ENCODE results near the gene URB1.

Gene URB1

DNA sequence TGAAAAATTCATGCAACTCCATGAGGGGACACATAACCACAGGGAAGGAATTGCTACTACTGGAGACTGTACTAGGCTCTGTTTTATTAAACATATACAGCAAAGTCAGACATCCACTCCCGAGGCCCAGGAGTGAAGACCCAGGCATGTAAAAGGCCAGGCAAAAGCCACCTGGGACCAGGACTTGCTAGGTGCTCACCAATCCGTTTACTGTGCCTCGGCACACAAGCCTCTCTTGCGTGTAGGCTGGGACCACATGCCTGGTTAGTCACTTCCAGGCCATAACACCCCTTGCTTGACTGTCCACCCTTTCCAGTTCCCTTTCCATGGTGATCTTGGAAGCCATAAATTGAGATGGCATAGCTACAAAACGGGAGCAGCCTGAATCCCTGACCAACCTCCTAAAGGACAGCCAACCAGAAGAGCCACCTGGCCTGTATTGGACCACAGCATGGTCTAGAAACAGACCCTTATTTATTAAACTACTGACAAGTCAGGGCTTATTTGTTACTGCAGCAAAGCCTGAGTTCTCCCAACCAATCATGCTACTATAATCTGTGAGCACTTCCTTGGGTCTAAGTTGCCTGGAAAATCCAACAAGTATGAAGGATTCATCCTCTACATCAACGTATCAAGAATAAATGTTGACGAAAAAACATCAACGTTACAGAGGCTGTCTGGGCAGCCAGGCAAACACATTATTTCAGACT is 39.7 kb downstream of the URB1 start:
- DNase-seq (ENCODE audit: low spot score in 2 of 2), result no peak
- Histone ChIP-seq H3K9me3 (no peaks in the 10 kb centered on the region), H3K4me1 (no peaks in the 10 kb centered on the region; the same call in 1 of the 2 replicates), H3K27me3 (ENCODE audit: low read depth) (no peaks in the 10 kb centered on the region), H3K36me3 (replicated peaks) (peaks cover 99% of the 10 kb centered on the region), H3K4me3 (no peak overlapping the region)
- in situ Hi-C loops (cut with MboI; ENCODE audit: low sequenced_read_pairs), result no loop called here

DNA sequence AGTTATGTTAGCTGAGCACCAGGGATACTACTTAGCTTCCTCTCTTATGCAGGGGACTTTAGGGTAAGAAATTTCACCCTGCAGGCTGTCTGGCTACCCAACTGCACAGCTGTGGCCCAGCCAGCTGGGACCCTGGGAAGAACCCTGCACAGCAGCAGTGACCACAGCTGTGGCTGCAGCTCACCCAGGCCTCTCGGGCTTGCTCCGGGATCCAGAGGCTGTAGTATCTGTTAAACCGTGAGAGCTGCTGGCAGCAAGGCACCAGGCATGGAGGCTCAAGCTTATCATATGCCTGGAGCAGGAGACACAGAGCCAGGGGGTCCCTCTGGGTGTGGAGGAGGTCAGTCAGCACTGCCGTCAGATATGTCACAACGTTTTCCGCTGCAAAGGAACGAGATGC is 40.3 kb downstream of the URB1 start:
- H3K36me3 ChIP-seq (replicated peaks), result peaks cover 100% of the 10 kb centered on the region
- DNase-seq (ENCODE audit: low spot score in 2 of 2), result no peak
- H3K27me3 ChIP-seq (ENCODE audit: low read depth), result no peaks in the 10 kb centered on the region
- in situ Hi-C loops (cut with MboI; ENCODE audit: low sequenced_read_pairs), result no loop called here
- no peaks in the 10 kb centered on the region for H3K9me3 ChIP-seq
- no peaks in the 10 kb centered on the region; the same call in 1 of the 2 replicates for H3K4me1 ChIP-seq
- H3K4me3 ChIP-seq, result no peak overlapping the region

DNA sequence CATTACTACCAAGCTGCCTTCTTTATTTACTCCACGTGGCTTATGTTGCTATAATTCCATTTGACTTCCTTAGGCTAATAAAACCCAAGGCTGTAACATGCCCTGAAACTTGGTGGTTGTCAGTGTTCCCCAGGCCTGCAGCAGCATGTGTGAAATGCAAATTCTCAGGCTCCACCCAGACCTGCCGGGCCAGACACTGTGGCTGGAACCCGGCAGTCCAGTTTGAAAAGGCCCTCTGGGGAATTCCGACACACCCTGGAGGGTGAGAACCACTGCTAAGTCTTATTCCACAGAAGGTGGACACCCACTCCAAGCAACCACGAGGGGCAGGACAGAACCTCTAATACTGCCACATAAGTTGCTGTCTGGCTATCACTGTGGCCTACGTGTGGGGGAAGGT is 41.4 kb downstream of the URB1 start:
- no peaks in the 10 kb centered on the region for H3K27me3 ChIP-seq (ENCODE audit: low read depth)
- no peaks in the 10 kb centered on the region for H3K9me3 ChIP-seq
- peaks cover 100% of the 10 kb centered on the region for H3K36me3 ChIP-seq (replicated peaks)
- H3K4me3 ChIP-seq, result no peak overlapping the region
- no peaks in the 10 kb centered on the region; the same call in 1 of the 2 replicates for H3K4me1 ChIP-seq
- no peak for DNase-seq (ENCODE audit: low spot score in 2 of 2)
- in situ Hi-C loops (cut with MboI; ENCODE audit: low sequenced_read_pairs), result no loop called here

DNA sequence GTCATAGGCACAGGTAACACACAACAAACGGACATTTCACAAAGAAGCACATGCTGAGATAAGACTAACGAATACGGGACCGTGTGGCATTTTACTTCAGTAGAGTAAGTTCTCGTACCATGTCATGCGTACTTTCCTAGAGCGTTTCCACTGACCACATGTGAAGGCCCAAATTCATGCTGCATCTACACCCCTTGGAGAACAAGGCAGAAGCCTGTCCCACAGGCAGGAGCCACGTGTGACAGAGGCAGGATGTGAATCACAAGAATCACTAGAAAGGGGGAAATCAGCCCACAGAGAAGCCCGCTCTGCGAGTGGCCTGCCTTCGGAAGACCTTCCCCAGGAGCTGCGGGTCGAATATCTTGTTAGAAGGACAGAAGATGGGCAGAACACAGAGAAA is 41.8 kb downstream of the URB1 start:
- Histone ChIP-seq H3K9me3 (no peaks in the 10 kb centered on the region), H3K27me3 (ENCODE audit: low read depth) (no peaks in the 10 kb centered on the region), H3K36me3 (replicated peaks) (peaks cover 100% of the 10 kb centered on the region), H3K4me3 (no peak overlapping the region), H3K4me1 (no peaks in the 10 kb centered on the region; the same call in 1 of the 2 replicates)
- in situ Hi-C loops (cut with MboI; ENCODE audit: low sequenced_read_pairs), result no loop called here
- no peak for DNase-seq (ENCODE audit: low spot score in 2 of 2)

DNA sequence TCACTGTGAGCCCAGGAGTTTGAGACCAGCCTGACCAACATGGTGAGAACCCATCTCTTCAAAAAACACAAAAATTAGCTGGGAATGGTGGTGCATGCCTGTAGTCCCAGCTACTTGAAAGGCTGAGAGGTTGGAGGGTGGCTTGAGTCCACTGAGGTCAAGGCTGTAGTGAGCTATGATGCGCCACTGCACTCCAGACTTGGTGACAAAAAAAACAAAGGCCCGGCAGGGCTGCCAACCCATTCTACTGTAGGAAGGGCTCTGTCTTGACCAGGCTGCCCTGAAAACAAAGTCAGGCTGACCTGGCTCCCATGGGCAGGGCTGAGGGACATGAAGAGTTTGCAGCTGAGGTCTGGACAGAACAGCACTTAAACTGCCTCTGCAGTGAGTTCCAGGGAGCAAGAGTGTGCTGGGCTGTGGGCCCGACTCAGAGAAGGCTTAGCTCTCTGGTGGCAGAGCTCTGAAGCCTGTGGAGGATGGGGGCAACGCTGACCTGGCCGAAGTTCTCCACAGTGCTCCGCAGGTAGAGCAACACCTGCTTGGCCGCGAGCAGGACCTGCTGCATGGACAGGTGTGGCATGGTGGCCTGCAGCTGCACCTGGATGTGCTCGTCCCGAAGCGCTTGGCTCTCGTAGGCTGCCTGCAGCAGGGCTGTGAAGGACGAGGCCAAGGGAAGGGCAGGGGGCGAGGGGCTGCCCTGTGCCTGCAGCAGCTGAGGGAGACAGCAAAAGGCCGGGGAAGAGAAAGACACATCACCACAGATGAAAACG is 42.4 kb downstream of the URB1 start:
- Histone ChIP-seq H3K36me3 (replicated peaks) (peaks cover 100% of the 10 kb centered on the region), H3K4me3 (no peak overlapping the region), H3K4me1 (no peaks in the 10 kb centered on the region; the same call in 1 of the 2 replicates), H3K9me3 (no peaks in the 10 kb centered on the region), H3K27me3 (ENCODE audit: low read depth) (no peaks in the 10 kb centered on the region)
- in situ Hi-C loops (cut with MboI; ENCODE audit: low sequenced_read_pairs), result no loop called here
- no peak for DNase-seq (ENCODE audit: low spot score in 2 of 2)

DNA sequence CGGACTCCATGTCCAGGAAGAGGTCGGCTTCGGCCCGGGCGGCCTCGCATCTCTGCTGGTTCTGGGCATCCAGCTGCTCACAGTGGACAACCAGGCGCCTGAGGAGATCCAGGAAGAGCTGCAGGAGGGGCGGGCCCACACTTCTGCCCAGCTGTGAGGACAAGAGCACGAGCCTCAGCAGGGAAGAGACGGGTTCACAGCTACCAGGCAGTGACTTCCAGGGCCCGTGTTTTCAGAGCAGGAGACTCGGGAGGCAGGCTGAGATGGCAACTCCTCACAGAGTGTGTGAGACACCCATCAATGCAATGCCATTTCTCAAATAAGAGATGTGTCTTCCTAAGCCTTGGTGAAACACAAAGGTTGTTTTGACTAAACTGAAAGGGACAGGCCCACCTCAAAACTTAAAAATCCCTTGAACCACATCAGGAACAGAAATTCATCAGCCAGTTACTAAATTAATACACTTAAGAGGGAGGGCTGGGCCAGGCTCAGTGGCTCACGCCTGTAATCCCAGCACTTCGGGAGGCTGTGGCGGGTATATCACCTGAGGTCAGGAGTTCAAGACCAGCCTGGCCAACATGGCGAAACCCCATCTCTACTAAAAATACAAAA is 43.4 kb downstream of the URB1 start:
- H3K36me3 ChIP-seq (replicated peaks), result peaks cover 100% of the 10 kb centered on the region
- DNase-seq (ENCODE audit: low spot score in 2 of 2), result no peak
- in situ Hi-C loops (cut with MboI; ENCODE audit: low sequenced_read_pairs), result no loop called here
- no peaks in the 10 kb centered on the region for H3K27me3 ChIP-seq (ENCODE audit: low read depth)
- no peaks in the 10 kb centered on the region; the same call in 1 of the 2 replicates for H3K9me3 ChIP-seq
- H3K4me3 ChIP-seq, result no peak overlapping the region
- H3K4me1 ChIP-seq, result no peaks in the 10 kb centered on the region

DNA sequence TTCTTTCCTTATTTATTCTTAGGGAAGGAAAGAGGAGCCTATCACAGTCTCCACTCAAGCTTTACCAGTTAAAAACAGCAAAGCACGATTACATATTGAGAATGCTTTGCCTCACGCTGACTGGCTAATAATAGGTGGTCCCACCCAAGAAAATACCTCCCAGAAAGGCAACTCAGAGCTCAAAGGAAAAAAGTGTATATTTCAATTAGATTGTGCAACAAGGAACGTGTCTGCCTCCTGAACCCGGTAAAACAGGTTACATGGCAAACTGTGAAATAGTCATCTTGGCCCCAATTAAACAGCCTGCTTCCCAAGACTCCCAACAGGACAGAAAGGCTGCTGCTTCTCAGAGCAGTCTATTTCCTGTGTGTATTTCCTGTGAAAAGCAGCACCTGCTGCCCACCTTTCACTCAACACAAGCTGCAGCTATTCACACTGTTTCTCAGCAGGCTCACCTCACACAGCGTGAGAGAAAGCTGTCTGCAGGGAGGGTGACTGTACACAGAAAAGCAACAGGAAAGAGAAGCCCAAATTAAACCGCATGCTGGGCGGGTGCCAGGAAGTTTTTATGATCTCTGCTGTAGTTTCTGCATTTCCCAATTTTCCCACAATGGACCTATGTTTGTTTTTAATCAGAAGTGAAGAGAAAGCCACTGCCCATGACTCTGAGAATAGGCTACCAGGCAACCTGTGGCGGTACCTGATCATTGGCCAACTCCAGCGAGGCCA is 44.0 kb downstream of the URB1 start:
- Histone ChIP-seq H3K9me3 (no peaks in the 10 kb centered on the region; the same call in 1 of the 2 replicates), H3K36me3 (replicated peaks) (peaks cover 100% of the 10 kb centered on the region), H3K4me3 (no peak overlapping the region), H3K27me3 (ENCODE audit: low read depth) (no peaks in the 10 kb centered on the region), H3K4me1 (no peaks in the 10 kb centered on the region)
- DNase-seq (ENCODE audit: low spot score in 2 of 2), result no peak
- in situ Hi-C loops (cut with MboI; ENCODE audit: low sequenced_read_pairs), result no loop called here

DNA sequence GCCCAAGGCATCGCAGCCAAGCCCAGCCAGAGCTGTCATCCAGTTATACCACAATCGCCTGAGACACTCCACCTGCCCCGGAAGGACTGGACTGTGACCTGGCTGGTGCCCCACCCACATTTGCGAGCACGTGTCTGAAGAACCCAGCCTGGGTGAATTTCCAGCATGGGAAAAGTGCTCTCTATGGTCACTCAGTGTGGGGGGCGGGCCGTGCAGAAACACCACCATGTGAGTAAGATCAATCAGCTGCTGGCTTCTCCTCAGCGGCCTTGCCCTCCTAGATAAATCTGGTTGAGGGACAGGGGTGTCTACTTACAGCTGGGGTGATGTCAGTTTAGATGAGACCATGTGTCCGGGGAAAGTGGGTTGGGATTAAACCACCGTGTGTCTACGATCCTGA is 44.8 kb downstream of the URB1 start:
- H3K9me3 ChIP-seq, result no peaks in the 10 kb centered on the region; the same call in 1 of the 2 replicates
- no peak overlapping the region for H3K4me3 ChIP-seq
- no peaks in the 10 kb centered on the region for H3K4me1 ChIP-seq
- no peak for DNase-seq (ENCODE audit: low spot score in 2 of 2)
- in situ Hi-C loops (cut with MboI; ENCODE audit: low sequenced_read_pairs), result no loop called here
- H3K27me3 ChIP-seq (ENCODE audit: low read depth), result no peaks in the 10 kb centered on the region
- H3K36me3 ChIP-seq (replicated peaks), result peaks cover 100% of the 10 kb centered on the region

DNA sequence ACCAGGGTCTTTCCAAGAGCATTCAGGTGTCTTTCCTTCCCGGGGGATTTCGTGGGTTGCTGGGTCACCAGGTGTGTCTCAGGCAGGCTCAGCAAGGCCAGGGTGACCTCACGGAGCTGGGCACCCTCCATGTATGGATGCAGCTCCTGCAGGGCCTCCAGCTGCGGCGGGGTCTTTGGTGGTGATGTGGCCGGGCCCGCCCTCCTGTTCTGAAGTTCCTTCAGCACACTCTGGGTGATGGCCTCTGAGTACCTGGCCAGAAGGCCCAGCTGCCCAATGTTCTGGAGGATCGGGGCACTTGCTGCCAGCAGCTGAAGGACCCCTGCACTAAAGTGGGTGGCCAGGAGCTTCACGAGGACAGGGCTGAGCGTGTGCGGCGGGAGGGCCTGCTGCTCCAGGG is 45.5 kb downstream of the URB1 start:
- in situ Hi-C loops (cut with MboI; ENCODE audit: low sequenced_read_pairs), result no loop called here
- DNase-seq (ENCODE audit: low spot score in 2 of 2), result no peak
- H3K27me3 ChIP-seq (ENCODE audit: low read depth), result no peaks in the 10 kb centered on the region
- no peaks in the 10 kb centered on the region for H3K4me1 ChIP-seq
- no peak overlapping the region for H3K4me3 ChIP-seq
- no peaks in the 10 kb centered on the region; the same call in 1 of the 2 replicates for H3K9me3 ChIP-seq
- peaks cover 97% of the 10 kb centered on the region for H3K36me3 ChIP-seq (replicated peaks)

DNA sequence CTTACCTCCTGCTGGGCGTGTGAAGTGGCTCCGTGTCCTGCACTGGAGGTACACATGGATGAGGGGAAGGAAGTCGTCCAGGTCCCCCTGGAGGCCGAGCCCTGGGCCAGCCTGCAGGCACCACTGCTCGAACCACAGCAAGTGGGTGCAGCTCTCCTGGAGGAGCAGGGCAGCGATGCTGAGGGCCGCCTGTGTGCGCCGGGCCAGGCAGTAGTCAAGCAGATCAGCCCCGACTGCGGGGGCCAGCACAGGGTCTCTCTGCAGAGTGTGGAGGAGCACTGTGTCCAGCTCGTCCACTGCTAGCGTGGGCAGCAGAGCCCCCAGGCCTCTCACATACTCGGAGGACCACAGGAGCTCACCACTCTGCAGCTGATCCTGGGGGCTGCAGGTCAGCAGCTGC is 45.9 kb downstream of the URB1 start:
- Histone ChIP-seq H3K4me3 (no peak overlapping the region), H3K27me3 (ENCODE audit: low read depth) (no peaks in the 10 kb centered on the region), H3K9me3 (no peaks in the 10 kb centered on the region; the same call in 1 of the 2 replicates), H3K4me1 (no peaks in the 10 kb centered on the region), H3K36me3 (replicated peaks) (peaks cover 96% of the 10 kb centered on the region)
- in situ Hi-C loops (cut with MboI; ENCODE audit: low sequenced_read_pairs), result no loop called here
- DNase-seq (ENCODE audit: low spot score in 2 of 2), result no peak

DNA sequence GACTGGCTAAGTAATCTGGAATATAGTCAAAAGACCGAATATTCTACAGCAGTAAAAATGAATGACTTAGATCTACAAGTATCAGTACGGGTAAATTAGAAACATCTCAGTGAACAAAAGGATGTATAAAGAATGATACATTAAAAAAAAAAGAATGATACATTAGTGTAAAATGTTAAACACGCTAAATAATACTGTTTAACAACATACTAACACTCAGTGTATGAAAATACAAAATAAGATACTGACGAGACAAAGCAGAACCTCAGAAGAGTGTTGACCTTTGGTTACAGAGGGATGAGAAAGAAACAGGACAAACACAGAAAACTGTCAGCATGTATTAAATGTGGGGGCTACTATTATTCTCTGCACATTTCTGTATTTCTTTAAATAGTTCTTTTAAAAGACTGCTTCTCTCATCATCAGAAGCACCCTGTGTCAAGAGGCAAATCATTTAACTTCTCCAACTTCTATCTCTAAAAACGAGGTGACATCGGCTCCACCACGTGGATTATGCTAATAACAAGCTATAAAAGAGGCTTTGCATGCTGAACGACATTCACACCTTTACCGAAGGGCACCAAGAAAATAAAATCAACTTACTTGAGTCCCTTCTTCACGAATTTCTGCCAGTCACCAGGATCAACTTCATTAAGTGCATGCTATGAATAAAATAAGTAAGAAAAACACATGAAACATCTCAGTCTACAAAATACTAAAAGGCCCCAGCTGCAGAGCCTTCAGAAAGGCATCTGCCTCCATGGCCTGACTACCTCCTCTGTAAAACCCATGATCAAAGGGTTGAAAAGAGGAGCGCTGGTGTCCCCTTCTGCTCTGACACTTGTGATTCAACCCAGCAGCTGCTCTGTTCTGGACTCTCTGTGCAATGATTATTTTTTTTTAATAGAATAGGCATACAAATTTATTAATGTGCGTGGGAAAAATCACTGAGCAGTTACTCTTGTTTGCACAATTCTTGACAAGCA is 51.7 kb downstream of the URB1 start:
- H3K36me3 ChIP-seq (replicated peaks), result peaks cover 94% of the 10 kb centered on the region

DNA sequence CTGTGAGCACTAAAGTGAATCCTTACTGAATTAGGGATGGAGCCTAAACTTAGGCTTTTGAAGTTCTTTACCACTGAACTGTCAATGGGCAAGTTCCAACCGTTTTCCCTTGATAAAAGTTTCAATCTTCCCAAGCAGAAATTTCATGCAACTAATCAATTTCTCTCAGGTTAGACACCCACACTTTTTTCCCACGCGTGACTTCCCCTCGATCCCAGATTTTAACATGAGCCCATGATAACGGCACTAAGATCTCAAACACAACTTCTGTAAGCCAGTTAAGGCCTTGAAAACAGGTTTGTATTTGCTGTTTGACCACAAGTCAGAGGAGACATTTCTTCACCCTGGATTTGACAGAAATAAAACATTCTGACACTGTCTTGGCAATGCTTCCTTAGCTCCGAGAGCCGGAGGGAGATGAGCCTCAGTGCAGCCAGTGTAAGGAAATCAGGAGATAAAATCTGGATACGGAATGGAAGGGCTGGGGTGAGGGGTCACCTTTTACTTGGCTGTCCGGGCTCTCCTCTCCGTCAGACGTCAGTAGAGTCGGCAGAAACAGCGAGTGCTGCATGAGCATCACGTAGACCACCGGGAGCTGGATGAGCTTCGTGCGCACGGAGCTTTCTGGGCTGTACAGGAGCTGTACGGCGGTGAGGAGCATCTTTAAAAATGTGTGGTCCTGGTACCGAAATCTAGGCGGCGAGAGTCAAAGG is 54.4 kb downstream of the URB1 start:
- in situ Hi-C loops (cut with MboI; ENCODE audit: low sequenced_read_pairs), result no loop called here
- no peaks in the 10 kb centered on the region; the same call in 1 of the 2 replicates for H3K4me1 ChIP-seq
- H3K36me3 ChIP-seq (replicated peaks), result peaks cover 93% of the 10 kb centered on the region
- H3K9me3 ChIP-seq, result no peaks in the 10 kb centered on the region
- DNase-seq (ENCODE audit: low spot score in 2 of 2), result no peak
- H3K4me3 ChIP-seq, result no peak overlapping the region
- no peaks in the 10 kb centered on the region for H3K27me3 ChIP-seq (ENCODE audit: low read depth)

More for the DNA sequence above, 51.7 kb downstream of the URB1 start:
- H3K4me3 ChIP-seq, result no peak overlapping the region
- in situ Hi-C loops (cut with MboI; ENCODE audit: low sequenced_read_pairs), result no loop called here
- no peaks in the 10 kb centered on the region; the same call in 1 of the 2 replicates for H3K9me3 ChIP-seq
- H3K4me1 ChIP-seq, result no peaks in the 10 kb centered on the region; the same call in 1 of the 2 replicates
- no peak for DNase-seq (ENCODE audit: low spot score in 2 of 2)
- no peaks in the 10 kb centered on the region for H3K27me3 ChIP-seq (ENCODE audit: low read depth)

Data from HAP-1 (cell line).